GM21528 (cell line): Measurements from ENCODE around the gene GMCL1.
A peak's percentile ranks its signal among the peaks of the same experiment; 100 is the strongest.
"Not testable (repeated sequence)": the region's sequence is repeated elsewhere in the genome, so short reads cannot be mapped to it uniquely, and the experiment has no call there.

Experiments
- ATAC-seq: cut with Tn5 transposase; IDR thresholded peaks from one replicate; pipeline ENCODE4 v1.9.1; 2021; ENCODE audit warnings: mild to moderate bottlenecking, moderate library complexity; ENCODE audit not compliant: unreplicated experiment, low FRiP score

Gene GMCL1

GRCh38 chr2:69804416-69804815 is 25.0 kb upstream of the GMCL1 start:
- ATAC-seq = no peak

GRCh38 chr2:69805887-69806286 is 23.6 kb upstream of the GMCL1 start:
- ATAC-seq = no peak

DNA sequence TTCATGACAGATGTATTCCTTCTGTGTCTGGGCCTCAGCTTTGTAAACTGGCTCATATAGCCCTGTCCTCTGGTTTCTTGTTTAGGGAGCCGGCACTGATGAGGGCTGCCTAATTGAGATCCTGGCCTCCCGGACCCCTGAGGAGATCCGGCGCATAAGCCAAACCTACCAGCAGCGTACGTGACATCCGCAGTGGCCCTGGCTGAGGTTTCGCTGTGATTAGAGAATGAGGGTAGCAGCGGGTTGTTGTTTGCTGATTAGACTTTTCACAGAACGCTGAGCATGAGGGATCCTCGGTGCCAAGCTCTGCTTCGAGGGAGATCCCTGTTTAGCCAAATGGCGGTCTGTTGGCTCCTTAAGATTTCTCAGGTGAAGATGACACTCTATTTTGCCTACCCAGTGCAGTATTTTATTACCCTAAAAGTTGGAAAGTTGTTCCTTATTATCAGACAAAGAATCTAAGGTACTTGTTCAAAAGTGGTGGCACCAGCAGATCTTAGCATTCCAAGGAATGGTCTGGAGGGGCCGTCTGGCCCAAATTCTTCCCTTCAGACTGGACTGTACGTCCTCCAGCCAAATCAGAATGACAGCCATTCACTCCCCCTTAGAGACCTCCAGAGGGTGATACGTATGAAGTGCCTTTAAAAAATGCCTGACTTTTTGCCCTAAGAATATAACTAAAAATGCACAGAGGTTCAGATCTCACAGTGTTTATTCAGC is 21.5 kb upstream of the GMCL1 start:
- no peak for ATAC-seq

DNA sequence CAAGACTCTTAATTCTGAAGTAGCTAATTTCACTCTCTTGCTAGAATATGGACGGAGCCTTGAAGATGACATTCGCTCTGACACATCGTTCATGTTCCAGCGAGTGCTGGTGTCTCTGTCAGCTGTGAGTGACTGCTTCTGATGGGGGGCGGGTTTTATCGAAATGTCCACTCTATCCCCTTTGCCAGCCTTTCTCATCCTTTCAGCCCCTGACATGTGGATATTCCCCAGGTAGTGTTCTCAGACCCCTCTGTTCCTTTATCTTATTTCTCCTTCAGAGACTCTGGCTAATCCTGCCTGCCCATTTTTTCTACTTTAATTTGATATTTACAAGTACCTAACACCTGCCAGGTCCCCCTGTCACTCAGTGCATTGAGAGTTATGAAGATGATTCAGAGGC is 18.9 kb upstream of the GMCL1 start:
- no peak for ATAC-seq

- no peak for ATAC-seq
Observed at GRCh38 chr2:69811018-69811417, 18.4 kb upstream of the GMCL1 start.

DNA sequence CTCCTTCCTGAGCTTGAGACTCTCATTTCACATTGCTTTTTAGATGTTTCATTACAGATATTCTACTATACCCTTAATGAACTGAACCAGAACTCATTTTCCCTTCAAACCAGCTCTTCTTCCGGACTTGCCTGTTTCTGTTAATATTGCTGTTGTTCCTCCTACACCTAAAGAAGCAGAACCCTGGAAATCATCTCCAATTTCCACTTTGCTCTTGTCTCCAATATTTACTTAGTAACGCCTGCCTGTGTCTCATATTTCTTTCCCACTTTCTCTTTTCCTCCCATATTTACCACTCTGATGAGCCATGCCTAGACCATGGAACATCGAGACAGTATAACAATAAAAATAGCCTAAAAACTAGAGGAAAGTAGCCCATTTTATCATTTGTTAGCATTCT is 17.9 kb upstream of the GMCL1 start:
- ATAC-seq = no peak

- ATAC-seq = no peak
Observed at GRCh38 chr2:69815717-69816116, 13.7 kb upstream of the GMCL1 start.

- ATAC-seq = no peak
Observed at GRCh38 chr2:69816923-69817542, 12.4 kb upstream of the GMCL1 start.

- no peak for ATAC-seq
Observed at GRCh38 chr2:69817729-69818501, 11.5 kb upstream of the GMCL1 start.

DNA sequence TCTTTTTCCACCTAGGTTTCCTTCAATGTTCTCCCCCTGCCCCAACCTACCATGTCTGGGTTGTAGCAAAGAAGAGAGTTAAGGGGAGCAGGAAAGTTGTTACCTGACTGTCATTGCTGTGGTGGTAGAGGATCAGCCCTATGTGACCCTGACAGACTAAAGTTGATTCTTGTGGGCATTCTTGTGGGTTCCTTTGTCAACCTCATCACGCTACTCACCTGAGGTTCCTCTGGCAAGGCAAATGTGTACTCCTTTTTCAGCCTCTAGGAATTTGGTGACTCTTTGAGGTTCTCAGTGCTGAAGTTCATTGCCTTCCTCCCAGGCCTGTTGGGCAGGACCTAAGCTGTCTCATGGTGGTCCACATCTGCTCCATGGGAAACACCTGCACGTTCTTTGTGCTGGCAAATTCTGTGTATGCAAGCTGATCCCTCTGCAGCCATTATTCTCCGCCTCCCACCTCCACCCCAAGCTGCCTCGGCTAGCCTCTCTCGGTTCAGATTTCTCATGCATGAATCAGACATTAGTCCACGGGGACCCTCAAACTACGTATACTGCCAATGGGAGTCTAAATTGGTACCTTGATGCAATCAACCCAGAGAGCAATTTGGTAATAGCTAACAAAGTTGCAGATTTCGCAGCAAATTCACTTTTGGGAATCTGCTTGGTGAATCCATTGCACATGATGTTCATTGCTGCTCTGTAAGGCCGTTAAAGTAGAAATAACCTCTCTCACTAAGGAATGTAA is 1.5 kb upstream of the GMCL1 start:
- no peak for ATAC-seq

GRCh38 chr2:69828938-69829255 is 563 bp upstream of the GMCL1 start:
- peak; percentile 2 for ATAC-seq

GRCh38 chr2:69830045-69830905 is 815 bp downstream of the GMCL1 start:
- ATAC-seq = peak; percentile 29

DNA sequence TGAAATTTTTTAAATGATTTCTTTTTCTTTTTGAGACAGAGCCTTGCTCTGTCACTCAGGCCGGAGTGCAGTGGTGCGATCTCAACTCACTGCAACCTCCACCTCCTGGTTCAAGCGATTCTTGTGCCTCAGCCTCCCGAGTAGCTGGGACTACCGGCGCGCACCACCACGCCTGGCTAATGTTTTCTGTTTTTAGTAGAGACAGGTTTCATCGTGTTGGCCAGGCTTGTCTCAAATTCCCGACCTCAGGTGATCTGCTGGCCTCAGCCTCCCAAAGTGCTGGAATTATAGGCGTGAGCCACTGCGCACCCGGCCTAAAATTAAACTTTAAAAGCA is 1.4 kb downstream of the GMCL1 start:
- ATAC-seq = not testable (repeated sequence)

DNA sequence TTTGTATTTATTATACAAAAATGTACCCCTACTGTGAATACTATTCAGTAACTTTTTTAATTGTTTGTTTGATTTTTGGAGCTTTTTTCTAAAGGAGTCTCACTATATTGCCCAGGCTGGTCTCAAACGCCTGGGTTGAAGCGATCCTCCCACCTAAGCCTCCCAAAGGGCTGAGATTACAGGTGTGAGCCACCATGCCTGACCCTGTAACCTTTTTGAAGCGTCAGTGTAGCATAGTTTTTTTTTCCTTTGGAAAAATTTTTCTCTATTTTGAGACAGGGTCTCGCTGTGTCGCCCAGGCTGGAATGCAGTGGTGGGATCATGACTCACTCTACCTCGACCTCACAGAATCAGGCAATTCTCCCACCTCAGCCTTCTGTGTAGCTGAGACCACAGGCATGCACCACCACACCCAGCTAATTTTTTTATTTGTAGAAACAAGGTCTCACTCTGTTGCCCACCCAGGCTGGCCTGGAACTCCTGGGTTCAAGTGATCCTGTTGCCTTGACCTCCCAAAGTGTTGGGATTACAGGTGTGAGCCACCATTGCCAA is 2.0 kb downstream of the GMCL1 start:
- ATAC-seq = no peak

GRCh38 chr2:69833752-69834151 is 4.3 kb downstream of the GMCL1 start:
- no peak for ATAC-seq

DNA sequence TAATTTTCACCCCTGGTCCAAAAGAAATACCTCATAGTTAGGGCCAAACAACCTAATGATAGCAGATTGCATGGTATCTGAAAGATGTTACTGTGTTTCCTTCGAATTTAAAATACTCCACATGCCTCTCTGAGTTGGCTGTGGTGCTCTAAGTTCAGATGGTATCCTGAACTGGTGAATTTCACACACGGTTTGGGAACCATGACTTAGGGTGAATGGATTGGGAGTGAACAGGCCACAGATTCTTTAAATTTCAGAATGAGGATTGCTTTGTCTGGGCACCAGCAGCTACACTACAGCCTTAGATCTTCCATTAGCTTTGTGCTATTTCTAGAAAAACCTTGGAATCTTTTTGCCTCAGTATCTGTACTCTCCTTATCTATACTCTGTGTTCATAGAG is 6.2 kb downstream of the GMCL1 start:
- ATAC-seq = no peak

DNA sequence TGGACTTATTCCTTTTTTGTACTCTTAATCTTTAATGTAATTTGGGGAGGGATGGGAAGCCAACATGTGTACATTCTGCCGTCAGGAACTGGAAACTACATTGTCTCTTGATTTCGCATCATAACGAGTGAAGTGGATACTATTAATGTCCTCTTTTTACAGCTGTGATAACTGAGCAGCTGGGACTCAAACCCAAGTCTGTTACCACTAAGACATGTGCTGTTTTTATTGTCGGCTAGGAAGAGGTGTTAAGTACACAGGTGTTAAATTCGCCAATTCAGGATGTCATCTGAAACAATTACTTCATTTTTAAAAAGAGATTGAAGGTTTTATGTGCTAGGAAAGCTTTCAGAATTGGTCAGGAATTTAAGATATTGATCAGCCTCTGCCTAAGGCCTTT is 6.9 kb downstream of the GMCL1 start:
- ATAC-seq = no peak

- ATAC-seq = no peak
Observed at GRCh38 chr2:69837533-69837932, 8.1 kb downstream of the GMCL1 start.

DNA sequence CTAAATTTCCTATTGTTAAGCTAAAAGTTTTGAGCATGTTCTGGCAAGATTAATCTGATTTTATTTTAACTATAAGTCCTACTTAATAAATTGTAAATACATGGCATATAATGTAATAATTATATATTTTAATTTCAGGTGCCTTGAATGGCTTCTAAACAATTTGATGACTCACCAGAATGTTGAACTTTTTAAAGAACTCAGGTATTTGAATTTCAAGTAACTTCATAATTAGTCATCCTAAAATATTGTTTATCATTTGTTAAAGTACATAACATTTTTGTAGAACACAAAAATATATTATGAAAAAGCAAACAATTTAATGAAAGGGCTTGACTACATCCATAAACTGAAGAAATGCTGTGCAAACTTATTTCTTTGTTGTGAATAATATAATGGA is 14.5 kb downstream of the GMCL1 start:
- no peak for ATAC-seq

- ATAC-seq = no peak
Observed at GRCh38 chr2:69844560-69844959, 15.1 kb downstream of the GMCL1 start.
